Central memory CD8-positive, alpha-beta T cell (primary cell): ENCODE results near the gene GDPD5.

Experiments
- ATAC-seq: fragments of 150-1000 bp; cut with Tn5 transposase; replicated peaks from 2 replicates; pipeline ENCODE4 v1.10.0; 2022; ENCODE audit warnings: mild to moderate bottlenecking, moderate FRiP score, moderate number of reproducible peaks; ENCODE audit not compliant: poor library complexity, severe bottlenecking; ENCODE audit errors: extremely low read depth
- DNase-seq, 2 donors: peaks; one replicate each; pipeline ENCODE4 v3.0.0; 2021; ENCODE audit warnings: low spot score in 2 of 2
- H3K27ac Mint-ChIP-seq: one replicate; pipeline ENCODE4 v1.8.0; 2022; ENCODE audit warnings: low read depth, mild to moderate bottlenecking, moderate library complexity, mixed read lengths
- H3K27me3 Mint-ChIP-seq: one replicate; pipeline ENCODE4 v1.8.0; 2022; ENCODE audit warnings: mixed read lengths
- H3K36me3 Mint-ChIP-seq: one replicate; pipeline ENCODE4 v1.8.0; 2022; ENCODE audit warnings: mild to moderate bottlenecking, moderate library complexity, mixed read lengths; ENCODE audit not compliant: insufficient read depth
- H3K4me1 Mint-ChIP-seq: one replicate; pipeline ENCODE4 v1.8.0; 2022; ENCODE audit warnings: mixed read lengths
- H3K4me3 Mint-ChIP-seq: one replicate; pipeline ENCODE4 v1.8.0; 2022; ENCODE audit warnings: mild to moderate bottlenecking, moderate library complexity, mixed read lengths
- H3K9me3 Mint-ChIP-seq: one replicate; pipeline ENCODE4 v1.8.0; 2022; ENCODE audit warnings: mixed read lengths

Gene GDPD5

GRCh38 chr11:75563501-75563977 lies 37.8 kb upstream of the GDPD5 start:
- H3K4me1 Mint-ChIP-seq: peaks cover 47% of the 10 kb centered on the region
- ATAC-seq (no peak), DNase-seq (no peak)
- no peaks in the 10 kb centered on the region for H3K9me3 Mint-ChIP-seq
- H3K4me3 Mint-ChIP-seq: peak overlapping the region; percentile 98
- H3K27me3 Mint-ChIP-seq: no peaks in the 10 kb centered on the region
- peaks cover 8% of the 10 kb centered on the region for H3K36me3 Mint-ChIP-seq
- peak overlapping the region; percentile 86 for H3K27ac Mint-ChIP-seq

- no peaks in the 10 kb centered on the region for H3K27me3 Mint-ChIP-seq
These were observed 37.2 kb upstream of the GDPD5 start for GRCh38 chr11:75562836-75563484.

DNA sequence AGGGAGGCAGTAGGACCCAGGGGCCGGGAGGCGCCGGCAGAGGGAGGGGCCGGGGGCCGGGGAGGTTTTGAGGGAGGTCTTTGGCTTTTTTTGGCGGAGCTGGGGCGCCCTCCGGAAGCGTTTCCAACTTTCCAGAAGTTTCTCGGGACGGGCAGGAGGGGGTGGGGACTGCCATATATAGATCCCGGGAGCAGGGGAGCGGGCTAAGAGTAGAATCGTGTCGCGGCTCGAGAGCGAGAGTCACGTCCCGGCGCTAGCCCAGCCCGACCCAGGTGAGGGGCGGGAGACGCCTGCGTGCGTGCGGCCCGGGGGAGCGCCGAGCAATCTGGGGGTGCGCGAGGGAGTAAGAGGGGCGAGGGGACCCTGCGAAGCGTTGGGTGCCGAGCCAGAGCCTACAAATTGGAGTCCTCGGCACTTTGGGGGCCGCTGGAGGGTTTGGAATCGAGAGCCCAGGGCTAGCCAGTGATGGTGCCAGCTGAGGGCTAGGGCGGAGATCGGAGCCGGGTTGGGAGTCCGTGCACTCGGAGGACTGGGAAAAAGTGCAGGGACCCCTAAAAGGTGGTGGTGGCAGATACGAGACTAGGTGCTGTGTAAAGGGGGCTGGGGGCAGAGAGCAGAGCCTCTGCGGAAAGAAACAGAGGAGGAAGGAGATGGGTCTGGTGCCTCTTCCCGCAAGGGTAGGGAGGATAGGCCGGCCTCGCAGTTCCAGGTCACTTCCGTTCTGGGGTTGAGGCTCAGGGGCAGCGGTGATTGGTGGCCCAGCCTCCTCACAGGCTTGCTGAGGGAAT lies 36.5 kb upstream of the GDPD5 start, which contains the start of gene SERPINH1:
Gene SERPINH1 (plus strand): TSS at position 206 of the 788 bp plus-strand sequence. CDS start 4,097 bp downstream, outside the sequence.
- Mint-ChIP-seq H3K27ac (peak within 1 kb of the TSS; percentile 98), H3K4me1 (peaks cover 47% of the 10 kb centered on the region), H3K27me3 (no peaks in the 10 kb centered on the region), H3K36me3 (peaks cover 7% of the 10 kb centered on the region), H3K9me3 (no peaks in the 10 kb centered on the region), H3K4me3 (peak within 1 kb of the TSS; percentile 98)
- ATAC-seq: peak; percentile 78
- DNase-seq: peak; percentile 21 to 23

More at GRCh38 chr11:75562836-75563484, 37.2 kb upstream of the GDPD5 start:
- H3K36me3 Mint-ChIP-seq: peaks cover 8% of the 10 kb centered on the region
- H3K27ac Mint-ChIP-seq: peak overlapping the region; percentile 98
- ATAC-seq (no peak), DNase-seq (no peak)
- no peaks in the 10 kb centered on the region for H3K9me3 Mint-ChIP-seq
- peak overlapping the region; percentile 98 for H3K4me3 Mint-ChIP-seq
- peaks cover 47% of the 10 kb centered on the region for H3K4me1 Mint-ChIP-seq

DNA sequence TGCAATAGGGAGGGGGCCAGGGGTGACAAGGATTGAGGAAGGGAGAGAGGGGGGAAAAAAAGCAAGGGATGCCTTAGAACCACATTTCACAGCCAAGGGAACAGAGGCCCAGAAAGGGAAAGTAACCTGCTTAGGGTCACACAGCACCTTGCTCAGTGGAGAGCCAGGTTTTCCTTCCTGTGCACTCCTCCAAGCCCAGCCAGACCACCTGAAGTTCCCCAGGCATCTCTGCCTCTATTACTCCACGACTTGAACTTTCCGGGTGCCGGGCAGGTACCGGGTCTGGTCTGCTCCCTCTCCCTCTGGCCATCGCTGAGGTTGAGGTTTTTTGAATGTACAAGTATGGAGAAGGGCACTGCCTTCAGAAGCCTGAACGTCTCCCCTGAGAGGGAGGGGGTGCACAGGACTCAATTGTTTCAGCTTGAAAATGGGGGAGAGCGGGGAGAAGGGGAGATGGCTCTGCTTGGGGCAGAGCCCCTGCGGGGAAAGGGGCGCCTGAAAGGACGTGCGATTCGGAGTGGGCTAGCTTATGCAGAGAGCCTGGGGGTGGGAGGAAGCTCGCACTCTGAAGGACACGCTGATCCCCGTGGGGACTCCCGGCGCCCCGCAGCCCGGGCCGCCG lies 35.8 kb upstream of the GDPD5 start:
- no peaks in the 10 kb centered on the region for H3K9me3 Mint-ChIP-seq
- peaks cover 7% of the 10 kb centered on the region for H3K36me3 Mint-ChIP-seq
- peaks cover 47% of the 10 kb centered on the region for H3K4me1 Mint-ChIP-seq
- peak overlapping the region; percentile 98 for H3K4me3 Mint-ChIP-seq
- DNase-seq: no peak
- H3K27me3 Mint-ChIP-seq: no peaks in the 10 kb centered on the region
- H3K27ac Mint-ChIP-seq: peak overlapping the region; percentile 98
- peak; percentile 15 for ATAC-seq

- Mint-ChIP-seq H3K4me3 (peak overlapping the region; percentile 98), H3K9me3 (no peaks in the 10 kb centered on the region), H3K36me3 (peaks cover 4% of the 10 kb centered on the region), H3K27ac (peak overlapping the region; percentile 98), H3K27me3 (no peaks in the 10 kb centered on the region), H3K4me1 (peaks cover 43% of the 10 kb centered on the region)
- DNase-seq: no peak
- no peak for ATAC-seq
These were observed 34.9 kb upstream of the GDPD5 start for GRCh38 chr11:75560644-75561043.

GRCh38 chr11:75558939-75559843 lies 33.5 kb upstream of the GDPD5 start:
- H3K27ac Mint-ChIP-seq: no peak overlapping the region
- DNase-seq (no peak), ATAC-seq (no peak)
- H3K27me3 Mint-ChIP-seq: no peaks in the 10 kb centered on the region
- no peak overlapping the region for H3K4me3 Mint-ChIP-seq
- peaks cover 32% of the 10 kb centered on the region for H3K4me1 Mint-ChIP-seq
- H3K36me3 Mint-ChIP-seq: peaks cover 4% of the 10 kb centered on the region
- no peaks in the 10 kb centered on the region for H3K9me3 Mint-ChIP-seq

GRCh38 chr11:75557666-75558494 lies 32.1 kb upstream of the GDPD5 start:
- DNase-seq: no peak
- H3K27me3 Mint-ChIP-seq: no peaks in the 10 kb centered on the region
- no peaks in the 10 kb centered on the region for H3K9me3 Mint-ChIP-seq
- peaks cover 4% of the 10 kb centered on the region for H3K36me3 Mint-ChIP-seq
- no peak for ATAC-seq
- peaks cover 22% of the 10 kb centered on the region for H3K4me1 Mint-ChIP-seq
- no peak overlapping the region for H3K27ac Mint-ChIP-seq
- H3K4me3 Mint-ChIP-seq: no peak overlapping the region

DNA sequence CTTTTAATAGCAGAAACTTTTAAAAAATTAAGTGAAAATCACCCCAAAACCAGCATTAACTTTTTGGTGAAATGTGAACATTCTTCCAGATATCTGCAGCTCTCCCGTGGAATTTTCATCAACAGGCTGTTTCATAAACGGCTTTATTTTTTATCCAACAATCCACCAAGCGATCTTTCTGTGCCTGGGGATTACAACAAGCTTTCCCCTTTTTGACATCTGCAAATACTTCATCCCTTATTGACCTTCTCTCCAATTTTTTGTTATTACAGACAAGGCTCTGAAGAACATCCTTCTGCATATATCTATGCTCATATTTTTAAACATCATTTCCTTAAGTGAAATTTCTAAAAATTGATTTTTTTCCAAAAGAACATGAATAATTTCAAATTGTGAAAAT lies 30.5 kb upstream of the GDPD5 start:
- no peak overlapping the region for H3K27ac Mint-ChIP-seq
- H3K4me3 Mint-ChIP-seq: no peak overlapping the region
- ATAC-seq (no peak), DNase-seq (no peak)
- no peaks in the 10 kb centered on the region for H3K27me3 Mint-ChIP-seq
- H3K4me1 Mint-ChIP-seq: peaks cover 7% of the 10 kb centered on the region
- H3K36me3 Mint-ChIP-seq: no peaks in the 10 kb centered on the region
- H3K9me3 Mint-ChIP-seq: no peaks in the 10 kb centered on the region

DNA sequence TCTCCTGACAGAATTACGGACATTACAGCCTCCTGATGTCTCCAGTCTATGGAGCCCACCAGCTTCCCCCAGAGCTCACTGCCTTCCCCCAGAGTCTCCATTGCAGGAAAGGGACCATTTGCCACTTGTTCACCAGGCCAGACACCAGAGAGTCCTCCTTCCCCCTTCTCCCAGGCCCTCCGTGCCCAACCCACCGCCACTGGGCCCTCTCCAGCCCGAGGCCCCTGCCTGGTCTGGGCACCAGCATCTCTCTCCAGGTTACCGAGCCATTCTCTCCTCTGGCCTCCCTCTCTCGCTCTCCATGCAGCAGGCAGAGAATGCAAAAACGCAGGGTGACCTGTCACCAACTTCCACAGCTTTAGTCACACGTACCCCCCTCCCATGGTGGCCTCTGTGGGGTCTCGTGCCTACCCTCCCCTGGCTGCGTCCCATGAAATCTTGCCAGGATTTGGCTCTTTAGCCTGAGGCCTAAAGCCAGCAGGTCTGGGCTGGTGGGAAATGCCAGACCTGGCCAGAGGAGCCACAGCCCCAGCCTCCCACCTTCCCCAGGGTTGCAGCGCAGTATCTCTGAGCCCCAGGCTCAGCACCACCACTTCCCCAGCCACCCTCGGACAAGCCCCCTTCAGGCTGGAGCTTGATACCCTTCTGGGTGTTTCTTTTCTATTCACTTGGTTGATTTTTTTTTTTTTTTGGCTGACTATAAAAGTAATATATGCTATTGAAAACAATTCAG lies 29.5 kb upstream of the GDPD5 start:
- H3K4me3 Mint-ChIP-seq: no peak overlapping the region
- no peaks in the 10 kb centered on the region for H3K27me3 Mint-ChIP-seq
- DNase-seq (no peak), ATAC-seq (no peak)
- H3K9me3 Mint-ChIP-seq: no peaks in the 10 kb centered on the region
- no peak overlapping the region for H3K27ac Mint-ChIP-seq
- H3K4me1 Mint-ChIP-seq: no peaks in the 10 kb centered on the region
- H3K36me3 Mint-ChIP-seq: no peaks in the 10 kb centered on the region

DNA sequence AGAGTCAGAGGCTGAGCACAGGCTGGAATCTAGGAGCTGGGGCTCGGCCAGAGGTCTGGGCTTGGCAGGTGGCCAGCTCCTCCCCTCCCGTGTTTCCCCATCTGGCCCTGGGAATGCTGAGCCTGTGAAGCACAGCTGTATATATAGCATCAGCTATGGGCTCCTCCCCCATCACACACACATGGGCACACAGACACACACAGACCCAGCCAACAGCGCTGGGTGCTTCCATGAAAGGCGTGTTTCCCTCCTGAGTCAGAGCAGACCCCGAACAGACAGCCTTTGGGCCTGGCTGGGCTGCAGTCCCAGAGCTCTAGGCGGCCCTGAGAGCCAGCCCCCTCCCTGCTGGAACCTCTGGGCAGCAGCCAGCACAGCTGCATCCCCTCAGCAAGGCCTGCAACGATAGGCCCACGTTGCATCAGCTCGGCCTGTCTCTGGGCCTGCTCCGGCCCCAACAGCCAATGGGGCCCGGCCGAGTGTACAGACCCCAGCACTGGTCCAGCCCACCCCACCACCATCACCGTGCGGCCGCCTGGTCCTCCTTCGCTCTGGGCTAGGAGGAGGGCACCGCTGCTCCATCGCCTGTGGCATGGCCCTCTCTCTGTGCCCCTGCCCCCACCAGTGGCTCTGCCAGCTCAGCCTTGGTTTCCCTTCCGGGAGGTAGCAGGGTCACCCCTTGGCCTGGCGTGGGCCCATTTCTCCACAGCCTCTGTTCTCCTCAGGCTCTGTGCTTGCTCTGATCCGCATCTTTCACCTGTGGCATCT lies 28.7 kb upstream of the GDPD5 start:
- Mint-ChIP-seq H3K9me3 (no peaks in the 10 kb centered on the region), H3K27ac (no peak overlapping the region), H3K4me3 (no peak overlapping the region), H3K36me3 (no peaks in the 10 kb centered on the region), H3K4me1 (no peaks in the 10 kb centered on the region), H3K27me3 (no peaks in the 10 kb centered on the region)
- ATAC-seq (no peak), DNase-seq (no peak)
